Measurements from ENCODE around the gene FOXP1.

The FOXP1 gene

DNA sequence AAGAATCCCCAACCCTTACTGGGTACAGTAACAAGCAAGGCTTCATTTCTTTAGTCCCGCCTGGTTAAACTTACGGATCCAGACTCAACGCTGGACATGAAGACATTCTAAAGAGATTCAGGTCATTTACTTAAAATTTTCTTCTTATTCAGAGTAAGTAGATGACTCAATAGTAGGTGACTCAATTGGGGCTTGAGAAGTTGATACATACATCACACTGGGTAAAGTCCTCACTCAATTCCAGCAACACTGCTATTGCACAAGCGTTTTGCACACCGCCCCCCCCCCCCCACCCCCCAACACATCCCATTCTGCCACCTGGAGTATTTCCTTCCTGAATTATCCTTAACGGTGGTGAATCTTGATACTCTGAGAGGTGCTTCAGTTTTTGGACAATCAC lies 610.0 kb downstream of the FOXP1 start:
- no peak for ATAC-seq
- no peak for TF ChIP-seq ZC3H10 (CRISPR knock-in tag; IDR thresholded peaks at IDR 0.05)

DNA sequence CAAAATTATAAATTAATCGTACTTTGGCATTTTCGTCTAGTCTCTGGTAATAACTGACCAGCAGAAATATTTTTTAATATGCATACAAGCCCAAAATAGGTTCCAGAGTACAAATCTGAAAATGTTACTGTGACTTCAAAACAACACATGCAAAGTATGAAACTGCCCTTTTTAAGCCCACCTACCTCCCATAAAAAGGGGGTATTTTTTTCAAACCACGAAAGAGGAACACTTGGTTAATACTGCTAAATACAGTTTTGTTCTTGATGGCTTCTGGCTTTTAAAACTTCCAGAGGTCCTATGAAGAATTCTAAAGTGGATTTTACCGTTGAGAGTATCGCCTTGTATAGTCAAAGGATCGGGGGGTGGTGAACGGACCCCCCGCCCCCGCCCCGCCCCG lies 610.7 kb downstream of the FOXP1 start:
- no peak for ATAC-seq
- no peak for TF ChIP-seq ZC3H10 (CRISPR knock-in tag; IDR thresholded peaks at IDR 0.05)
- TF ChIP-seq ISL1 (CRISPR knock-in tag; IDR thresholded peaks at IDR 0.05): no peak
- TF ChIP-seq GLIS3 (CRISPR knock-in tag; IDR thresholded peaks at IDR 0.05): no peak
- no peak for TF ChIP-seq SNAI2 (CRISPR knock-in tag; IDR thresholded peaks at IDR 0.05)
- no peak for TF ChIP-seq ZFP30 (CRISPR knock-in tag; IDR thresholded peaks at IDR 0.05)
- no peak for TF ChIP-seq OSR1 (CRISPR knock-in tag; IDR thresholded peaks at IDR 0.05)
- TF ChIP-seq ZNF70 (CRISPR knock-in tag; IDR thresholded peaks at IDR 0.05): no peak
- TF ChIP-seq TOX (CRISPR knock-in tag; IDR thresholded peaks at IDR 0.05; ENCODE audit: borderline replicate concordance): no peak
- TF ChIP-seq, protein P1, sequence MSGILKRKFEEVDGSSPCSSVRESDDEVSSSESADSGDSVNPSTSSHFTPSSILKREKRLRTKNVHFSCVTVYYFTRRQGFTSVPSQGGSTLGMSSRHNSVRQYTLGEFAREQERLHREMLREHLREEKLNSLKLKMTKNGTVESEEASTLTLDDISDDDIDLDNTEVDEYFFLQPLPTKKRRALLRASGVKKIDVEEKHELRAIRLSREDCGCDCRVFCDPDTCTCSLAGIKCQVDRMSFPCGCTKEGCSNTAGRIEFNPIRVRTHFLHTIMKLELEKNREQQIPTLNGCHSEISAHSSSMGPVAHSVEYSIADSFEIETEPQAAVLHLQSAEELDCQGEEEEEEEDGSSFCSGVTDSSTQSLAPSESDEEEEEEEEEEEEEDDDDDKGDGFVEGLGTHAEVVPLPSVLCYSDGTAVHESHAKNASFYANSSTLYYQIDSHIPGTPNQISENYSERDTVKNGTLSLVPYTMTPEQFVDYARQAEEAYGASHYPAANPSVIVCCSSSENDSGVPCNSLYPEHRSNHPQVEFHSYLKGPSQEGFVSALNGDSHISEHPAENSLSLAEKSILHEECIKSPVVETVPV (CRISPR knock-in tag; IDR thresholded peaks at IDR 0.05): no peak
- TF ChIP-seq RARB (CRISPR knock-in tag; IDR thresholded peaks at IDR 0.05): no peak
- TF ChIP-seq, protein P2, sequence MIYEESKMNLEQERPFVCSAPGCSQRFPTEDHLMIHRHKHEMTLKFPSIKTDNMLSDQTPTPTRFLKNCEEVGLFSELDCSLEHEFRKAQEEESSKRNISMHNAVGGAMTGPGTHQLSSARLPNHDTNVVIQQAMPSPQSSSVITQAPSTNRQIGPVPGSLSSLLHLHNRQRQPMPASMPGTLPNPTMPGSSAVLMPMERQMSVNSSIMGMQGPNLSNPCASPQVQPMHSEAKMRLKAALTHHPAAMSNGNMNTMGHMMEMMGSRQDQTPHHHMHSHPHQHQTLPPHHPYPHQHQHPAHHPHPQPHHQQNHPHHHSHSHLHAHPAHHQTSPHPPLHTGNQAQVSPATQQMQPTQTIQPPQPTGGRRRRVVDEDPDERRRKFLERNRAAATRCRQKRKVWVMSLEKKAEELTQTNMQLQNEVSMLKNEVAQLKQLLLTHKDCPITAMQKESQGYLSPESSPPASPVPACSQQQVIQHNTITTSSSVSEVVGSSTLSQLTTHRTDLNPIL (CRISPR knock-in tag; IDR thresholded peaks at IDR 0.05; ENCODE audit: low read depth): no peak
- TF ChIP-seq ARNTL (CRISPR knock-in tag; IDR thresholded peaks at IDR 0.05; ENCODE audit: borderline replicate concordance, low read depth): no peak
- TF ChIP-seq TCF4 (CRISPR knock-in tag; IDR thresholded peaks at IDR 0.05; ENCODE audit: borderline replicate concordance): no peak
- no peak for TF ChIP-seq ZNF565 (CRISPR knock-in tag; conservative IDR thresholded peaks at IDR 0.05; ENCODE audit: low read depth)
- TF ChIP-seq, protein P3, sequence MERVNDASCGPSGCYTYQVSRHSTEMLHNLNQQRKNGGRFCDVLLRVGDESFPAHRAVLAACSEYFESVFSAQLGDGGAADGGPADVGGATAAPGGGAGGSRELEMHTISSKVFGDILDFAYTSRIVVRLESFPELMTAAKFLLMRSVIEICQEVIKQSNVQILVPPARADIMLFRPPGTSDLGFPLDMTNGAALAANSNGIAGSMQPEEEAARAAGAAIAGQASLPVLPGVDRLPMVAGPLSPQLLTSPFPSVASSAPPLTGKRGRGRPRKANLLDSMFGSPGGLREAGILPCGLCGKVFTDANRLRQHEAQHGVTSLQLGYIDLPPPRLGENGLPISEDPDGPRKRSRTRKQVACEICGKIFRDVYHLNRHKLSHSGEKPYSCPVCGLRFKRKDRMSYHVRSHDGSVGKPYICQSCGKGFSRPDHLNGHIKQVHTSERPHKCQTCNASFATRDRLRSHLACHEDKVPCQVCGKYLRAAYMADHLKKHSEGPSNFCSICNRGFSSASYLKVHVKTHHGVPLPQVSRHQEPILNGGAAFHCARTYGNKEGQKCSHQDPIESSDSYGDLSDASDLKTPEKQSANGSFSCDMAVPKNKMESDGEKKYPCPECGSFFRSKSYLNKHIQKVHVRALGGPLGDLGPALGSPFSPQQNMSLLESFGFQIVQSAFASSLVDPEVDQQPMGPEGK (CRISPR knock-in tag; IDR thresholded peaks at IDR 0.05; ENCODE audit: borderline replicate concordance): no peak
- no peak for TF ChIP-seq ZNF8 (CRISPR knock-in tag; IDR thresholded peaks at IDR 0.05)

DNA sequence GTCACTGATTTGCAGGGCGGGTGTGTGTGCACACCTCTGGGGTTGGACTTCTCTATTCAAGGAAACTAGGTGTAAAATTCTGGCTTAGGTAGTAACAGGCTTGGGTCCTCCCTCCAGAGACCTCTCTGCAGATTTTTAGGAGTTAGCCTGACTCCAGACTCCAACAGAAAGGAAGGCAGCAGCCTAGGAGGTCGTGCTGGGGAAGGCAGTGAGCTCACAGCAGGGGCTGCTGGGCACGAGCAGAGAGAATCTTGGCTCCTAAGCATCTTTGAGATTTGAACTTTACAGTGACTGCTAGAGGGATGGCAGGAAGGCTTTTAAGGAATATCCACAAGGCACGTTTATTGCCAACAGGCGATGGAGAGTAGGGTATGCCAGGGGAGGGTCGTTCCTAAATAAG lies 612.6 kb downstream of the FOXP1 start:
- TF ChIP-seq ZFP30 (CRISPR knock-in tag; IDR thresholded peaks at IDR 0.05) (no peak), ZNF565 (CRISPR knock-in tag; conservative IDR thresholded peaks at IDR 0.05; ENCODE audit: low read depth) (no peak), TCF4 (CRISPR knock-in tag; IDR thresholded peaks at IDR 0.05; ENCODE audit: borderline replicate concordance) (no peak), ZNF70 (CRISPR knock-in tag; IDR thresholded peaks at IDR 0.05) (no peak), SNAI2 (CRISPR knock-in tag; IDR thresholded peaks at IDR 0.05) (no peak), RARB (CRISPR knock-in tag; IDR thresholded peaks at IDR 0.05) (no peak), CSDC2 (CRISPR knock-in tag; IDR thresholded peaks at IDR 0.05) (no peak), BACH2 (CRISPR knock-in tag; IDR thresholded peaks at IDR 0.05; ENCODE audit: borderline replicate concordance) (no peak), ZFP3 (CRISPR knock-in tag; IDR thresholded peaks at IDR 0.05) (no peak), ZNF8 (CRISPR knock-in tag; IDR thresholded peaks at IDR 0.05) (no peak)
- TF ChIP-seq, protein P4, sequence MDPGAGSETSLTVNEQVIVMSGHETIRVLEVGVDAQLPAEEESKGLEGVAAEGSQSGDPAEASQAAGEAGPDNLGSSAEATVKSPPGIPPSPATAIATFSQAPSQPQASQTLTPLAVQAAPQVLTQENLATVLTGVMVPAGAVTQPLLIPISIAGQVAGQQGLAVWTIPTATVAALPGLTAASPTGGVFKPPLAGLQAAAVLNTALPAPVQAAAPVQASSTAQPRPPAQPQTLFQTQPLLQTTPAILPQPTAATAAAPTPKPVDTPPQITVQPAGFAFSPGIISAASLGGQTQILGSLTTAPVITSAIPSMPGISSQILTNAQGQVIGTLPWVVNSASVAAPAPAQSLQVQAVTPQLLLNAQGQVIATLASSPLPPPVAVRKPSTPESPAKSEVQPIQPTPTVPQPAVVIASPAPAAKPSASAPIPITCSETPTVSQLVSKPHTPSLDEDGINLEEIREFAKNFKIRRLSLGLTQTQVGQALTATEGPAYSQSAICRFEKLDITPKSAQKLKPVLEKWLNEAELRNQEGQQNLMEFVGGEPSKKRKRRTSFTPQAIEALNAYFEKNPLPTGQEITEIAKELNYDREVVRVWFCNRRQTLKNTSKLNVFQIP (CRISPR knock-in tag; IDR thresholded peaks at IDR 0.05; ENCODE audit: borderline replicate concordance, low read depth): no peak
- TF ChIP-seq, protein P1 (CRISPR knock-in tag; IDR thresholded peaks at IDR 0.05): no peak
- no peak for ATAC-seq

DNA sequence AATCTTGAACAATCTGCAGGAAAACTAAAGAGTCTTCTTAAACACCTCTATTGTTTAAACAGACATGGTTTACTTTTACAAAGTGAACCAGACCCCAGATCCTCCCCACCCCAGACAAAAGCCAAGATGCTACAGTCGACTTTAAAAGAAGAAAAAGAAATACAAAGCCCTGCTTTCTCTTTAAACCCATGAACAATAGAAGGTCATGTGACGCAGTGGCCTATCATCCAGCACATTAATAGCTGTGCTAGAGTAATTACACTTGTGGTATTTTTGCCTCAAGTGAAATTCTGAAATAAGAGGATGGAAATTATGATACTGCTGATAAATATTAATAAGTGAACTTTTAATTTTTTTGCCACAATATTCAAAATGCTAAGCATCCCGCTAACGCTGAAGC lies 613.4 kb downstream of the FOXP1 start:
- ATAC-seq: no peak
- TF ChIP-seq ZNF565 (CRISPR knock-in tag; conservative IDR thresholded peaks at IDR 0.05; ENCODE audit: low read depth): no peak
- TF ChIP-seq ZC3H10 (CRISPR knock-in tag; IDR thresholded peaks at IDR 0.05): no peak
- TF ChIP-seq, protein P3 (CRISPR knock-in tag; IDR thresholded peaks at IDR 0.05; ENCODE audit: borderline replicate concordance): no peak
- no peak for TF ChIP-seq SNAI2 (CRISPR knock-in tag; IDR thresholded peaks at IDR 0.05)
- TF ChIP-seq, protein P5, sequence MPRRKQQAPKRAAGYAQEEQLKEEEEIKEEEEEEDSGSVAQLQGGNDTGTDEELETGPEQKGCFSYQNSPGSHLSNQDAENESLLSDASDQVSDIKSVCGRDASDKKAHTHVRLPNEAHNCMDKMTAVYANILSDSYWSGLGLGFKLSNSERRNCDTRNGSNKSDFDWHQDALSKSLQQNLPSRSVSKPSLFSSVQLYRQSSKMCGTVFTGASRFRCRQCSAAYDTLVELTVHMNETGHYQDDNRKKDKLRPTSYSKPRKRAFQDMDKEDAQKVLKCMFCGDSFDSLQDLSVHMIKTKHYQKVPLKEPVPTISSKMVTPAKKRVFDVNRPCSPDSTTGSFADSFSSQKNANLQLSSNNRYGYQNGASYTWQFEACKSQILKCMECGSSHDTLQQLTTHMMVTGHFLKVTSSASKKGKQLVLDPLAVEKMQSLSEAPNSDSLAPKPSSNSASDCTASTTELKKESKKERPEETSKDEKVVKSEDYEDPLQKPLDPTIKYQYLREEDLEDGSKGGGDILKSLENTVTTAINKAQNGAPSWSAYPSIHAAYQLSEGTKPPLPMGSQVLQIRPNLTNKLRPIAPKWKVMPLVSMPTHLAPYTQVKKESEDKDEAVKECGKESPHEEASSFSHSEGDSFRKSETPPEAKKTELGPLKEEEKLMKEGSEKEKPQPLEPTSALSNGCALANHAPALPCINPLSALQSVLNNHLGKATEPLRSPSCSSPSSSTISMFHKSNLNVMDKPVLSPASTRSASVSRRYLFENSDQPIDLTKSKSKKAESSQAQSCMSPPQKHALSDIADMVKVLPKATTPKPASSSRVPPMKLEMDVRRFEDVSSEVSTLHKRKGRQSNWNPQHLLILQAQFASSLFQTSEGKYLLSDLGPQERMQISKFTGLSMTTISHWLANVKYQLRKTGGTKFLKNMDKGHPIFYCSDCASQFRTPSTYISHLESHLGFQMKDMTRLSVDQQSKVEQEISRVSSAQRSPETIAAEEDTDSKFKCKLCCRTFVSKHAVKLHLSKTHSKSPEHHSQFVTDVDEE (CRISPR knock-in tag; IDR thresholded peaks at IDR 0.05): no peak
- no peak for TF ChIP-seq ZFP3 (CRISPR knock-in tag; IDR thresholded peaks at IDR 0.05)
- TF ChIP-seq PPARA (CRISPR knock-in tag; IDR thresholded peaks at IDR 0.05; ENCODE audit: borderline replicate concordance): no peak
- no peak for TF ChIP-seq ISL1 (CRISPR knock-in tag; IDR thresholded peaks at IDR 0.05)
- no peak for TF ChIP-seq TOX (CRISPR knock-in tag; IDR thresholded peaks at IDR 0.05; ENCODE audit: borderline replicate concordance)
- no peak for TF ChIP-seq ZNF70 (CRISPR knock-in tag; IDR thresholded peaks at IDR 0.05)
- no peak for TF ChIP-seq OSR1 (CRISPR knock-in tag; IDR thresholded peaks at IDR 0.05)
- no peak for TF ChIP-seq TCF4 (CRISPR knock-in tag; IDR thresholded peaks at IDR 0.05; ENCODE audit: borderline replicate concordance)
- TF ChIP-seq ZNF8 (CRISPR knock-in tag; IDR thresholded peaks at IDR 0.05): no peak

All from SK-N-SH treated with all-trans-retinoic acid at 6 μM for 48 hours (cell line).